GM23338 (cell line): ENCODE data around the gene ANKRD6. TPM values are rescaled to one million over a fixed set of nuclear protein-coding genes. Genes with fewer than 3 reads are reported as not detected.

Experiments
- ATAC-seq: fragments of 200-7000 bp; cut with Tn5 transposase; 3 replicates; pipeline ENCODE4 v1.9.1; 2020
- DNase-seq: peaks from one replicate; pipeline ENCODE4 v3.0.0-alpha.2; 2015; ENCODE audit warnings: low spot score
- H2AFZ ChIP-seq: fragments of 200-600 bp; sonication (generic); 2 replicates; pipeline ENCODE4 v1.8.0; 2016; ENCODE audit warnings: antibody characterized with exemption, mild to moderate bottlenecking, moderate library complexity
- H3F3A ChIP-seq: fragments of 200-600 bp; sonication (generic); replicated peaks from 2 replicates; pipeline ENCODE4 v1.8.0; 2017; ENCODE audit warnings: antibody characterized with exemption, mixed run types, low read depth
- H3K27ac ChIP-seq: fragments of 200-600 bp; sonication (generic); 2 replicates; pipeline ENCODE4 v1.6.1; 2016; ENCODE audit warnings: low read depth
- H3K27me3 ChIP-seq: fragments of 200-600 bp; sonication (generic); 2 replicates; pipeline ENCODE4 v1.8.0; 2016; ENCODE audit warnings: mild to moderate bottlenecking, mixed run types, moderate library complexity; ENCODE audit not compliant: insufficient read depth
- H3K36me3 ChIP-seq: fragments of 200-600 bp; sonication (generic); 2 replicates; pipeline ENCODE4 v1.8.0; 2016; ENCODE audit warnings: mild to moderate bottlenecking; ENCODE audit not compliant: insufficient read depth
- H3K4me1 ChIP-seq: fragments of 200-600 bp; sonication (generic); 2 replicates; pipeline ENCODE4 v1.8.0; 2016; ENCODE audit warnings: mild to moderate bottlenecking, moderate library complexity; ENCODE audit not compliant: insufficient read depth
- H3K4me2 ChIP-seq: fragments of 200-600 bp; sonication (generic); 2 replicates; pipeline ENCODE4 v1.7.1; 2017; ENCODE audit warnings: mixed run types
- H3K4me3 ChIP-seq: fragments of 200-600 bp; sonication (generic); 2 replicates; pipeline ENCODE4 v1.6.1; 2016; ENCODE audit warnings: mixed run types
- H3K79me2 ChIP-seq: fragments of 200-600 bp; sonication (generic); replicated peaks from 2 replicates; pipeline ENCODE4 v1.8.0; 2017; ENCODE audit warnings: mild to moderate bottlenecking; ENCODE audit not compliant: insufficient read depth
- H3K9me2 ChIP-seq: fragments of 200-600 bp; sonication (generic); 2 replicates; pipeline ENCODE4 v1.8.0; 2017; ENCODE audit not compliant: insufficient read depth
- H4K20me1 ChIP-seq: fragments of 200-600 bp; sonication (generic); replicated peaks from 2 replicates; pipeline ENCODE4 v1.8.0; 2017; ENCODE audit warnings: mild to moderate bottlenecking; ENCODE audit not compliant: insufficient read depth
- H3K27ac Mint-ChIP-seq: 2 replicates; pipeline ENCODE4 v1.8.0; 2020; ENCODE audit warnings: inconsistent platforms, mild to moderate bottlenecking, moderate library complexity, mixed read lengths
- H3K27me3 Mint-ChIP-seq: 3 replicates; pipeline ENCODE4 v1.8.0; 2022; ENCODE audit warnings: low read depth, mild to moderate bottlenecking, moderate library complexity, mixed read lengths, inconsistent platforms; ENCODE audit not compliant: insufficient read depth, poor library complexity
- H3K36me3 Mint-ChIP-seq: 3 replicates; pipeline ENCODE4 v1.8.0; 2021; ENCODE audit warnings: low read depth, mild to moderate bottlenecking, inconsistent platforms, moderate library complexity, mixed read lengths
- H3K4me1 Mint-ChIP-seq: 3 replicates; pipeline ENCODE4 v1.8.0; 2020; ENCODE audit warnings: mild to moderate bottlenecking, inconsistent platforms, mixed read lengths
- H3K4me3 Mint-ChIP-seq: 3 replicates; pipeline ENCODE4 v1.8.0; 2021; ENCODE audit warnings: moderate library complexity, mild to moderate bottlenecking, inconsistent platforms, mixed read lengths
- H3K9me3 Mint-ChIP-seq: 3 replicates; pipeline ENCODE4 v1.8.0; 2020; ENCODE audit warnings: moderate library complexity, mild to moderate bottlenecking, inconsistent platforms, mixed read lengths
- CREB1 ChIP-seq: fragments of 250-450 bp; sonication (Bioruptor Pico); IDR thresholded peaks from 2 replicates; pipeline ENCODE4 v1.5.0; 2020; ENCODE audit warnings: low read depth, mild to moderate bottlenecking, moderate library complexity
- EZH2 ChIP-seq: fragments of 200-600 bp; sonication (generic); IDR thresholded peaks from one replicate; pipeline ENCODE4 v1.8.0; 2017; ENCODE audit warnings: antibody characterized with exemption, mild to moderate bottlenecking, low read depth; ENCODE audit not compliant: unreplicated experiment
- EZH2phosphoT487 ChIP-seq: fragments of 200-600 bp; sonication (generic); IDR thresholded peaks from one replicate; pipeline ENCODE4 v1.8.1; 2018; ENCODE audit warnings: antibody characterized with exemption; ENCODE audit not compliant: unreplicated experiment
- JUNB ChIP-seq: IDR thresholded peaks from one replicate; pipeline ENCODE4 v1.6.1; 2016; ENCODE audit warnings: antibody characterized with exemption; ENCODE audit not compliant: unreplicated experiment
- NANOG ChIP-seq: IDR thresholded peaks from 2 replicates; pipeline ENCODE4 v1.6.1; 2016; ENCODE audit warnings: antibody characterized with exemption, borderline replicate concordance
- POLR2AphosphoS5 ChIP-seq: IDR thresholded peaks from 2 replicates; pipeline ENCODE4 v1.6.1; 2016; ENCODE audit warnings: antibody characterized with exemption, low read depth
- STAT1 ChIP-seq: IDR thresholded peaks from one replicate; pipeline ENCODE4 v1.6.1; 2016; ENCODE audit warnings: antibody characterized with exemption; ENCODE audit not compliant: unreplicated experiment
- ZNF114 ChIP-seq: fragments of 250-450 bp; sonication (Bioruptor Pico); IDR thresholded peaks from 2 replicates; pipeline ENCODE4 v1.5.0; 2020; ENCODE audit warnings: mild to moderate bottlenecking, moderate library complexity
- ZNF331 ChIP-seq: fragments of 250-450 bp; sonication (Bioruptor Pico); IDR thresholded peaks from 2 replicates; pipeline ENCODE4 v1.5.0; 2020; ENCODE audit warnings: low read depth, mild to moderate bottlenecking, moderate library complexity
- polyA plus RNA-seq: library from polyadenylated mRNA; unstranded; fragments of >200 nt; fragmentation: Nextera tagmentation; extraction: Ambion mirVana; gene quantifications from 2 replicates; pipeline ENCODE4 v1.2.1, GENCODE V29; 2016
- total RNA-seq: library from RNA; depleted of rRNA; stranded (reverse); fragments of >200 nt; shearing (Covaris generic); gene quantifications from 2 replicates; pipeline ENCODE4 v1.2.3, GENCODE V29; 2014
- TF ChIP-seq, protein P1 (sequence below): fragments of 250-450 bp; sonication (Bioruptor Pico); IDR thresholded peaks from 2 replicates; pipeline ENCODE4 v1.5.0; 2020; ENCODE audit warnings: mild to moderate bottlenecking, moderate library complexity
- TF ChIP-seq, protein P2 (sequence below), 2 experiments: fragments of 200-600 bp in 1 of 2; sonication (generic) in 1 of 2; conservative IDR thresholded peaks; 2 replicates each; pipeline versions ENCODE4 v1.5.1 to v1.6.1; 2016 to 2017; ENCODE audit warnings: antibody characterized with exemption in 2 of 2, low read depth in 2 of 2, mild to moderate bottlenecking in 2 of 2, moderate library complexity in 1 of 2
- TF ChIP-seq, protein P3 (sequence below): IDR thresholded peaks from 2 replicates; pipeline ENCODE4 v1.6.1; 2016; ENCODE audit warnings: antibody characterized with exemption
- TF ChIP-seq, protein P4 (sequence below): IDR thresholded peaks from one replicate; pipeline ENCODE4 v1.6.1; 2018; ENCODE audit warnings: antibody characterized with exemption; ENCODE audit not compliant: unreplicated experiment

ANKRD6 gene
- total and polyA plus RNA-seq, 2 experiments from 2014 or later: 3.2 to 9.2 TPM

DNA sequence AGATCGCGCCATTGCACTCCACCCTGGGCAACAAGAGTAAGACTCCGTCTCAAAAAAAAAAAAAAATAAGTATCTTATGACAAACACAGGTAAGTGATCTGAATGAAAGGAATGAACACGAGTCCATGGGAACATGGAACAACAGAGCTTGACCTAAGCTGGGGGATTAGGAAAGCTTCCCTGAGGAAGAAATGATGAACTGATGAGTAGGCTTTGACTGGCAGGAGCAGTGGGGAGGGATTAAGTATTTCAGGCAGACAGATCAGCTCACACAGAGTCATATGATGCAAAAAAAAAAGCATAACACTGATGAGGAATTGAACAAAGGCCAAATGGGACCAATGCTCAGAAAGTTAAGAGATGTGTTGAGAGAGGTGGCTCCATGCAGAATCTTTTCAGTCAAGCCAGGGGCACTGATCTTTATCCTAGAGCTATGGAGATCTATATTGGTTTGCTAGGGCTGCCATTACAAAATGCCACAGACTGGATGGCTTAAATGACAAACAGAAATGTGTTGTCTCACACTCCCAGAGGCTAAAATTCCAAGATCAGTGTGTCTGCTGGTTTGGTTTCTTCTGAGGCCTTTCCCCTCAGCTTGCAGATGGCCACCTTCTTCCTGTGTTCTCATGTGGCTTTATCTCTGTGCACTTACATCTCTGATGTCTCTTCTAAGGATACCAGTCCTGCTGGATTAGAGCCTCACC is 85.6 kb downstream of the ANKRD6 start:
- no peaks in the 10 kb centered on the region for H3K36me3 Mint-ChIP-seq
- H3K9me2 ChIP-seq: peaks cover 8% of the 10 kb centered on the region; the same call in 1 of the 2 replicates
- H3K27ac Mint-ChIP-seq: no peak overlapping the region
- no peaks in the 10 kb centered on the region for H4K20me1 ChIP-seq
- no peak overlapping the region for H3K4me3 ChIP-seq
- no peak overlapping the region for H3K4me3 Mint-ChIP-seq
- no peak for DNase-seq
- H3K9me3 Mint-ChIP-seq: no peaks in the 10 kb centered on the region
- H3K27me3 ChIP-seq: no peaks in the 10 kb centered on the region
- H3K4me1 Mint-ChIP-seq: no peaks in the 10 kb centered on the region
- no peak overlapping the region for H3K4me2 ChIP-seq
- TF ChIP-seq EZH2phosphoT487 (no peak), JUNB (no peak), ZNF114 (CRISPR knock-in tag) (no peak), POLR2AphosphoS5 (no peak), CREB1 (CRISPR knock-in tag) (no peak), EZH2 (no peak), STAT1 (no peak), NANOG (no peak), ZNF331 (CRISPR knock-in tag) (no peak)
- TF ChIP-seq, protein P1, sequence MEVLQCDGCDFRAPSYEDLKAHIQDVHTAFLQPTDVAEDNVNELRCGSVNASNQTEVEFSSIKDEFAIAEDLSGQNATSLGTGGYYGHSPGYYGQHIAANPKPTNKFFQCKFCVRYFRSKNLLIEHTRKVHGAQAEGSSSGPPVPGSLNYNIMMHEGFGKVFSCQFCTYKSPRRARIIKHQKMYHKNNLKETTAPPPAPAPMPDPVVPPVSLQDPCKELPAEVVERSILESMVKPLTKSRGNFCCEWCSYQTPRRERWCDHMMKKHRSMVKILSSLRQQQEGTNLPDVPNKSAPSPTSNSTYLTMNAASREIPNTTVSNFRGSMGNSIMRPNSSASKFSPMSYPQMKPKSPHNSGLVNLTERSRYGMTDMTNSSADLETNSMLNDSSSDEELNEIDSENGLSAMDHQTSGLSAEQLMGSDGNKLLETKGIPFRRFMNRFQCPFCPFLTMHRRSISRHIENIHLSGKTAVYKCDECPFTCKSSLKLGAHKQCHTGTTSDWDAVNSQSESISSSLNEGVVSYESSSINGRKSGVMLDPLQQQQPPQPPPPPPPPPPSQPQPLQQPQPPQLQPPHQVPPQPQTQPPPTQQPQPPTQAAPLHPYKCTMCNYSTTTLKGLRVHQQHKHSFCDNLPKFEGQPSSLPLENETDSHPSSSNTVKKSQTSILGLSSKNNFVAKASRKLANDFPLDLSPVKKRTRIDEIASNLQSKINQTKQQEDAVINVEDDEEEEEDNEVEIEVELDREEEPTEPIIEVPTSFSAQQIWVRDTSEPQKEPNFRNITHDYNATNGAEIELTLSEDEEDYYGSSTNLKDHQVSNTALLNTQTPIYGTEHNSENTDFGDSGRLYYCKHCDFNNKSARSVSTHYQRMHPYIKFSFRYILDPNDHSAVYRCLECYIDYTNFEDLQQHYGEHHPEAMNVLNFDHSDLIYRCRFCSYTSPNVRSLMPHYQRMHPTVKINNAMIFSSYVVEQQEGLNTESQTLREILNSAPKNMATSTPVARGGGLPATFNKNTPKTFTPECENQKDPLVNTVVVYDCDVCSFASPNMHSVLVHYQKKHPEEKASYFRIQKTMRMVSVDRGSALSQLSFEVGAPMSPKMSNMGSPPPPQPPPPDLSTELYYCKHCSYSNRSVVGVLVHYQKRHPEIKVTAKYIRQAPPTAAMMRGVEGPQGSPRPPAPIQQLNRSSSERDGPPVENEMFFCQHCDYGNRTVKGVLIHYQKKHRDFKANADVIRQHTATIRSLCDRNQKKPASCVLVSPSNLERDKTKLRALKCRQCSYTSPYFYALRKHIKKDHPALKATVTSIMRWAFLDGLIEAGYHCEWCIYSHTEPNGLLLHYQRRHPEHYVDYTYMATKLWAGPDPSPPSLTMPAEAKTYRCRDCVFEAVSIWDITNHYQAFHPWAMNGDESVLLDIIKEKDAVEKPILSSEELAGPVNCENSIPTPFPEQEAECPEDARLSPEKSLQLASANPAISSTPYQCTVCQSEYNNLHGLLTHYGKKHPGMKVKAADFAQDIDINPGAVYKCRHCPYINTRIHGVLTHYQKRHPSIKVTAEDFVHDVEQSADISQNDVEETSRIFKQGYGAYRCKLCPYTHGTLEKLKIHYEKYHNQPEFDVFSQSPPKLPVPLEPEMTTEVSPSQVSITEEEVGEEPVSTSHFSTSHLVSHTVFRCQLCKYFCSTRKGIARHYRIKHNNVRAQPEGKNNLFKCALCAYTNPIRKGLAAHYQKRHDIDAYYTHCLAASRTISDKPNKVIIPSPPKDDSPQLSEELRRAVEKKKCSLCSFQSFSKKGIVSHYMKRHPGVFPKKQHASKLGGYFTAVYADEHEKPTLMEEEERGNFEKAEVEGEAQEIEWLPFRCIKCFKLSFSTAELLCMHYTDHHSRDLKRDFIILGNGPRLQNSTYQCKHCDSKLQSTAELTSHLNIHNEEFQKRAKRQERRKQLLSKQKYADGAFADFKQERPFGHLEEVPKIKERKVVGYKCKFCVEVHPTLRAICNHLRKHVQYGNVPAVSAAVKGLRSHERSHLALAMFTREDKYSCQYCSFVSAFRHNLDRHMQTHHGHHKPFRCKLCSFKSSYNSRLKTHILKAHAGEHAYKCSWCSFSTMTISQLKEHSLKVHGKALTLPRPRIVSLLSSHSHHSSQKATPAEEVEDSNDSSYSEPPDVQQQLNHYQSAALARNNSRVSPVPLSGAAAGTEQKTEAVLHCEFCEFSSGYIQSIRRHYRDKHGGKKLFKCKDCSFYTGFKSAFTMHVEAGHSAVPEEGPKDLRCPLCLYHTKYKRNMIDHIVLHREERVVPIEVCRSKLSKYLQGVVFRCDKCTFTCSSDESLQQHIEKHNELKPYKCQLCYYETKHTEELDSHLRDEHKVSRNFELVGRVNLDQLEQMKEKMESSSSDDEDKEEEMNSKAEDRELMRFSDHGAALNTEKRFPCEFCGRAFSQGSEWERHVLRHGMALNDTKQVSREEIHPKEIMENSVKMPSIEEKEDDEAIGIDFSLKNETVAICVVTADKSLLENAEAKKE: no peak
- TF ChIP-seq, protein P2, sequence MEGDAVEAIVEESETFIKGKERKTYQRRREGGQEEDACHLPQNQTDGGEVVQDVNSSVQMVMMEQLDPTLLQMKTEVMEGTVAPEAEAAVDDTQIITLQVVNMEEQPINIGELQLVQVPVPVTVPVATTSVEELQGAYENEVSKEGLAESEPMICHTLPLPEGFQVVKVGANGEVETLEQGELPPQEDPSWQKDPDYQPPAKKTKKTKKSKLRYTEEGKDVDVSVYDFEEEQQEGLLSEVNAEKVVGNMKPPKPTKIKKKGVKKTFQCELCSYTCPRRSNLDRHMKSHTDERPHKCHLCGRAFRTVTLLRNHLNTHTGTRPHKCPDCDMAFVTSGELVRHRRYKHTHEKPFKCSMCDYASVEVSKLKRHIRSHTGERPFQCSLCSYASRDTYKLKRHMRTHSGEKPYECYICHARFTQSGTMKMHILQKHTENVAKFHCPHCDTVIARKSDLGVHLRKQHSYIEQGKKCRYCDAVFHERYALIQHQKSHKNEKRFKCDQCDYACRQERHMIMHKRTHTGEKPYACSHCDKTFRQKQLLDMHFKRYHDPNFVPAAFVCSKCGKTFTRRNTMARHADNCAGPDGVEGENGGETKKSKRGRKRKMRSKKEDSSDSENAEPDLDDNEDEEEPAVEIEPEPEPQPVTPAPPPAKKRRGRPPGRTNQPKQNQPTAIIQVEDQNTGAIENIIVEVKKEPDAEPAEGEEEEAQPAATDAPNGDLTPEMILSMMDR (conservative IDR thresholded peaks at IDR 0.05; ENCODE audit: low read depth in 2 of 2): no peak
- TF ChIP-seq, protein P3, sequence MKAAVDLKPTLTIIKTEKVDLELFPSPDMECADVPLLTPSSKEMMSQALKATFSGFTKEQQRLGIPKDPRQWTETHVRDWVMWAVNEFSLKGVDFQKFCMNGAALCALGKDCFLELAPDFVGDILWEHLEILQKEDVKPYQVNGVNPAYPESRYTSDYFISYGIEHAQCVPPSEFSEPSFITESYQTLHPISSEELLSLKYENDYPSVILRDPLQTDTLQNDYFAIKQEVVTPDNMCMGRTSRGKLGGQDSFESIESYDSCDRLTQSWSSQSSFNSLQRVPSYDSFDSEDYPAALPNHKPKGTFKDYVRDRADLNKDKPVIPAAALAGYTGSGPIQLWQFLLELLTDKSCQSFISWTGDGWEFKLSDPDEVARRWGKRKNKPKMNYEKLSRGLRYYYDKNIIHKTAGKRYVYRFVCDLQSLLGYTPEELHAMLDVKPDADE: no peak
- TF ChIP-seq, protein P4, sequence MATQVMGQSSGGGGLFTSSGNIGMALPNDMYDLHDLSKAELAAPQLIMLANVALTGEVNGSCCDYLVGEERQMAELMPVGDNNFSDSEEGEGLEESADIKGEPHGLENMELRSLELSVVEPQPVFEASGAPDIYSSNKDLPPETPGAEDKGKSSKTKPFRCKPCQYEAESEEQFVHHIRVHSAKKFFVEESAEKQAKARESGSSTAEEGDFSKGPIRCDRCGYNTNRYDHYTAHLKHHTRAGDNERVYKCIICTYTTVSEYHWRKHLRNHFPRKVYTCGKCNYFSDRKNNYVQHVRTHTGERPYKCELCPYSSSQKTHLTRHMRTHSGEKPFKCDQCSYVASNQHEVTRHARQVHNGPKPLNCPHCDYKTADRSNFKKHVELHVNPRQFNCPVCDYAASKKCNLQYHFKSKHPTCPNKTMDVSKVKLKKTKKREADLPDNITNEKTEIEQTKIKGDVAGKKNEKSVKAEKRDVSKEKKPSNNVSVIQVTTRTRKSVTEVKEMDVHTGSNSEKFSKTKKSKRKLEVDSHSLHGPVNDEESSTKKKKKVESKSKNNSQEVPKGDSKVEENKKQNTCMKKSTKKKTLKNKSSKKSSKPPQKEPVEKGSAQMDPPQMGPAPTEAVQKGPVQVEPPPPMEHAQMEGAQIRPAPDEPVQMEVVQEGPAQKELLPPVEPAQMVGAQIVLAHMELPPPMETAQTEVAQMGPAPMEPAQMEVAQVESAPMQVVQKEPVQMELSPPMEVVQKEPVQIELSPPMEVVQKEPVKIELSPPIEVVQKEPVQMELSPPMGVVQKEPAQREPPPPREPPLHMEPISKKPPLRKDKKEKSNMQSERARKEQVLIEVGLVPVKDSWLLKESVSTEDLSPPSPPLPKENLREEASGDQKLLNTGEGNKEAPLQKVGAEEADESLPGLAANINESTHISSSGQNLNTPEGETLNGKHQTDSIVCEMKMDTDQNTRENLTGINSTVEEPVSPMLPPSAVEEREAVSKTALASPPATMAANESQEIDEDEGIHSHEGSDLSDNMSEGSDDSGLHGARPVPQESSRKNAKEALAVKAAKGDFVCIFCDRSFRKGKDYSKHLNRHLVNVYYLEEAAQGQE: no peak
- no peak overlapping the region for H2AFZ ChIP-seq
- no peaks in the 10 kb centered on the region for H3K36me3 ChIP-seq
- no peaks in the 10 kb centered on the region for H3K4me1 ChIP-seq
- no peaks in the 10 kb centered on the region for H3K27me3 Mint-ChIP-seq
- no peaks in the 10 kb centered on the region for H3F3A ChIP-seq
- H3K79me2 ChIP-seq: no peaks in the 10 kb centered on the region
- no peak for ATAC-seq
- no peak overlapping the region for H3K27ac ChIP-seq
